Measurements from ENCODE around the gene RNPEPL1.

- TF ChIP-seq, protein P1, sequence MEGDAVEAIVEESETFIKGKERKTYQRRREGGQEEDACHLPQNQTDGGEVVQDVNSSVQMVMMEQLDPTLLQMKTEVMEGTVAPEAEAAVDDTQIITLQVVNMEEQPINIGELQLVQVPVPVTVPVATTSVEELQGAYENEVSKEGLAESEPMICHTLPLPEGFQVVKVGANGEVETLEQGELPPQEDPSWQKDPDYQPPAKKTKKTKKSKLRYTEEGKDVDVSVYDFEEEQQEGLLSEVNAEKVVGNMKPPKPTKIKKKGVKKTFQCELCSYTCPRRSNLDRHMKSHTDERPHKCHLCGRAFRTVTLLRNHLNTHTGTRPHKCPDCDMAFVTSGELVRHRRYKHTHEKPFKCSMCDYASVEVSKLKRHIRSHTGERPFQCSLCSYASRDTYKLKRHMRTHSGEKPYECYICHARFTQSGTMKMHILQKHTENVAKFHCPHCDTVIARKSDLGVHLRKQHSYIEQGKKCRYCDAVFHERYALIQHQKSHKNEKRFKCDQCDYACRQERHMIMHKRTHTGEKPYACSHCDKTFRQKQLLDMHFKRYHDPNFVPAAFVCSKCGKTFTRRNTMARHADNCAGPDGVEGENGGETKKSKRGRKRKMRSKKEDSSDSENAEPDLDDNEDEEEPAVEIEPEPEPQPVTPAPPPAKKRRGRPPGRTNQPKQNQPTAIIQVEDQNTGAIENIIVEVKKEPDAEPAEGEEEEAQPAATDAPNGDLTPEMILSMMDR (IDR thresholded peaks at IDR 0.05; ENCODE audit: low read length): no peak
- TF ChIP-seq EZH2 (optimal IDR thresholded peaks at IDR 0.05; ENCODE audit: low read depth, low read length): no peak
Observed at GRCh38 chr2:240525802-240526201, 42.5 kb upstream of the RNPEPL1 start.

Data from MM.1S (cell line).